H9 (cell line): ENCODE results near the gene RASSF7. TPM values are rescaled to one million over a fixed set of nuclear protein-coding genes. Genes with fewer than 3 reads are reported as not detected.

ENCODE experiments used
- DNase-seq: peaks from one replicate; pipeline ENCODE4 v3.0.0-alpha.2; 2017
- H2AFZ ChIP-seq: one replicate; pipeline ENCODE4 v1.6.1; 2013; ENCODE audit warnings: mild to moderate bottlenecking, low read length, control low read depth, moderate library complexity
- H2AK5ac ChIP-seq: 2 replicates; pipeline ENCODE4 v1.6.1; 2013; ENCODE audit warnings: low read length, control low read depth, mixed read lengths; ENCODE audit not compliant: insufficient read length
- H2BK120ac ChIP-seq: one replicate; pipeline ENCODE4 v1.6.1; 2013; ENCODE audit warnings: low read depth, mild to moderate bottlenecking, low read length, control low read depth, inconsistent platforms; ENCODE audit not compliant: poor library complexity, severe bottlenecking
- H2BK12ac ChIP-seq: 2 replicates; pipeline ENCODE4 v1.6.1; 2013; ENCODE audit warnings: low read length, control low read depth, mixed read lengths, low read depth; ENCODE audit not compliant: insufficient read length
- H2BK15ac ChIP-seq: 2 replicates; pipeline ENCODE4 v1.6.1; 2013; ENCODE audit warnings: low read depth, low read length, control low read depth
- H2BK20ac ChIP-seq: one replicate; pipeline ENCODE4 v1.6.1; 2013; ENCODE audit warnings: low read depth, mild to moderate bottlenecking, low read length, control low read depth, inconsistent platforms; ENCODE audit not compliant: poor library complexity, severe bottlenecking
- H2BK5ac ChIP-seq: 2 replicates; pipeline ENCODE4 v1.6.1; 2013; ENCODE audit warnings: low read length, control low read depth, mixed read lengths; ENCODE audit not compliant: insufficient read length
- H3K14ac ChIP-seq: 2 replicates; pipeline ENCODE4 v1.6.1; 2013; ENCODE audit warnings: low read length, control low read depth; ENCODE audit not compliant: insufficient read depth
- H3K18ac ChIP-seq: 2 replicates; pipeline ENCODE4 v1.6.1; 2013; ENCODE audit warnings: low read depth, mild to moderate bottlenecking, mixed read lengths, low read length, control low read depth; ENCODE audit not compliant: insufficient read length
- H3K23ac ChIP-seq: 2 replicates; pipeline ENCODE4 v1.6.1; 2013; ENCODE audit warnings: low read length, control low read depth, mixed read lengths, low read depth; ENCODE audit not compliant: insufficient read length
- H3K23me2 ChIP-seq: 2 replicates; pipeline ENCODE4 v1.6.1; 2013; ENCODE audit warnings: low read depth, mild to moderate bottlenecking, mixed read lengths, low read length, control low read depth; ENCODE audit not compliant: insufficient read length, poor library complexity, severe bottlenecking
- H3K27ac ChIP-seq: 2 replicates; pipeline ENCODE4 v1.5.1; 2013; ENCODE audit warnings: low read length, control low read depth, mixed read lengths, low read depth; ENCODE audit not compliant: insufficient read length
- H3K27me3 ChIP-seq: 2 replicates; pipeline ENCODE4 v1.6.1; 2013; ENCODE audit warnings: low read length, control low read depth, inconsistent platforms; ENCODE audit not compliant: insufficient read depth
- H3K4ac ChIP-seq: 2 replicates; pipeline ENCODE4 v1.6.1; 2013; ENCODE audit warnings: low read depth, mild to moderate bottlenecking, control low read depth, inconsistent platforms, low read length, moderate library complexity
- H3K4me1 ChIP-seq: 2 replicates; pipeline ENCODE4 v1.6.1; 2013; ENCODE audit warnings: low read length, control low read depth, inconsistent platforms; ENCODE audit not compliant: insufficient read depth
- H3K4me2 ChIP-seq: 2 replicates; pipeline ENCODE4 v1.6.1; 2013; ENCODE audit warnings: low read length, control low read depth, mixed read lengths; ENCODE audit not compliant: insufficient read length, insufficient read depth
- H3K56ac ChIP-seq: 2 replicates; pipeline ENCODE4 v1.6.1; 2013; ENCODE audit warnings: low read depth, mild to moderate bottlenecking, mixed read lengths, low read length, control low read depth; ENCODE audit not compliant: insufficient read length
- H3K79me1 ChIP-seq: 2 replicates; pipeline ENCODE4 v1.6.1; 2013; ENCODE audit warnings: low read depth, mild to moderate bottlenecking, moderate library complexity, low read length, control low read depth, inconsistent platforms; ENCODE audit not compliant: insufficient read depth, poor library complexity, severe bottlenecking
- H3K79me2 ChIP-seq: 2 replicates; pipeline ENCODE4 v1.6.1; 2013; ENCODE audit warnings: low read length, control low read depth, inconsistent platforms; ENCODE audit not compliant: insufficient read depth
- H3K9ac ChIP-seq: 2 replicates; pipeline ENCODE4 v1.6.1; 2013; ENCODE audit warnings: low read length, control low read depth, mixed read lengths; ENCODE audit not compliant: insufficient read length; ENCODE audit errors: extremely low read depth
- H3K9me3 ChIP-seq: one replicate; pipeline ENCODE4 v1.6.1; 2013; ENCODE audit warnings: low read depth, low read length, inconsistent platforms; ENCODE audit not compliant: control insufficient read depth
- H3T11ph ChIP-seq: one replicate; pipeline ENCODE4 v1.6.1; 2013; ENCODE audit warnings: mild to moderate bottlenecking, low read length, control low read depth, inconsistent platforms
- H4K20me1 ChIP-seq: one replicate; pipeline ENCODE4 v1.6.1; 2013; ENCODE audit not compliant: control insufficient read depth, insufficient read length, insufficient read depth
- H4K5ac ChIP-seq: 2 replicates; pipeline ENCODE4 v1.6.1; 2013; ENCODE audit warnings: low read depth, mild to moderate bottlenecking, mixed read lengths, low read length, control low read depth; ENCODE audit not compliant: insufficient read length
- H4K8ac ChIP-seq: replicated peaks from 2 replicates; pipeline ENCODE4 v1.6.1; 2013; ENCODE audit warnings: low read length, control low read depth, mixed read lengths, low read depth; ENCODE audit not compliant: insufficient read length
- H4K91ac ChIP-seq: 2 replicates; pipeline ENCODE4 v1.6.1; 2013; ENCODE audit warnings: low read depth, mild to moderate bottlenecking, moderate library complexity, mixed read lengths, low read length, control low read depth; ENCODE audit not compliant: insufficient read length
- H3K27ac Mint-ChIP-seq, 3 experiments: 2 replicates in 2 of 3; 3 replicates in 1 of 3; pipeline ENCODE4 v1.8.0; 2020 to 2021; ENCODE audit warnings: mixed read lengths in 3 of 3, mild to moderate bottlenecking in 1 of 3, moderate library complexity in 1 of 3
- H3K27me3 Mint-ChIP-seq: 2 replicates; pipeline ENCODE4 v1.8.0; 2021; ENCODE audit warnings: low read depth, mild to moderate bottlenecking, moderate library complexity, mixed read lengths
- H3K36me3 Mint-ChIP-seq, 3 experiments: 2 replicates in 2 of 3; 3 replicates in 1 of 3; pipeline ENCODE4 v1.8.0; 2020 to 2021; ENCODE audit warnings: low read depth in 3 of 3, mixed read lengths in 3 of 3; ENCODE audit not compliant: insufficient read depth in 1 of 3
- H3K4me1 Mint-ChIP-seq, 2 experiments: 2 replicates each; pipeline ENCODE4 v1.8.0; 2020; ENCODE audit warnings: mixed read lengths in 2 of 2
- H3K4me3 Mint-ChIP-seq, 2 experiments: 2 replicates in 1 of 2; 3 replicates in 1 of 2; pipeline ENCODE4 v1.8.0; 2020 to 2021; ENCODE audit warnings: mild to moderate bottlenecking in 2 of 2, mixed read lengths in 2 of 2, moderate library complexity in 1 of 2
- H3K9me3 Mint-ChIP-seq, 2 experiments: 2 replicates in 1 of 2; 3 replicates in 1 of 2; pipeline ENCODE4 v1.8.0; 2020; ENCODE audit warnings: mild to moderate bottlenecking in 2 of 2, mixed read lengths in 2 of 2, moderate library complexity in 1 of 2
- CTCF ChIP-seq: fragments of 200-600 bp; sonication (generic); conservative IDR thresholded peaks from 3 replicates; pipeline ENCODE4 v1.8.0; 2021; ENCODE audit warnings: antibody characterized with exemption, mild to moderate bottlenecking
- WGBS: extraction: QIAGEN DNeasy Blood & Tissue Kit; methylation state at CpG from one replicate; pipeline ENCODE4 v1.1.7; 2013; ENCODE audit warnings: missing lambda C conversion rate, low lambda C conversion rate, mixed read lengths; ENCODE audit not compliant: insufficient read length; ENCODE audit errors: extremely low coverage; 5-methylcytosine and 5-hydroxymethylcytosine counted together
- total RNA-seq: library from RNA; stranded (reverse); gene quantifications from 2 replicates; pipeline ENCODE4 v1.2.1, GENCODE V29; 2021

The RASSF7 gene
- total RNA-seq, 1 experiment from 2014 or later = 26.3 TPM

GRCh38 chr11:540583-541432 is 20.0 kb upstream of the RASSF7 start:
- no peak overlapping the region for H2BK12ac ChIP-seq
- no peak overlapping the region for H3K18ac ChIP-seq
- no peaks in the 10 kb centered on the region for H3K4me1 ChIP-seq
- H3K56ac ChIP-seq = no peak overlapping the region
- H2BK5ac ChIP-seq = no peak overlapping the region
- H3K23ac ChIP-seq = no peak overlapping the region
- H3T11ph ChIP-seq = no peak overlapping the region
- H2BK120ac ChIP-seq = no peak overlapping the region
- DNase-seq = no peak
- no peak overlapping the region for H3K4me2 ChIP-seq
- H3K4me1 Mint-ChIP-seq = peaks cover 9 to 13% of the 10 kb centered on the region in 2 experiments; a peak in 3 of 4 replicates
- peaks cover 16% of the 10 kb centered on the region for H3K27me3 Mint-ChIP-seq
- H3K36me3 Mint-ChIP-seq = peaks cover 2 to 7% (median 5%) of the 10 kb centered on the region in 3 experiments; a peak in 5 of 7 replicates
- peaks cover 14% of the 10 kb centered on the region for H3K23me2 ChIP-seq
- WGBS = no CpG with 5 or more reads among the region's 23 CpGs
- no peak overlapping the region for H3K27ac ChIP-seq
- no peaks in the 10 kb centered on the region for H4K20me1 ChIP-seq
- H3K27me3 ChIP-seq = no peaks in the 10 kb centered on the region
- no peaks in the 10 kb centered on the region for H3K9me3 ChIP-seq
- no peak overlapping the region for H2AFZ ChIP-seq
- H2AK5ac ChIP-seq = no peak overlapping the region
- no peaks in the 10 kb centered on the region for H3K79me1 ChIP-seq
- no peak for TF ChIP-seq CTCF
- no peak overlapping the region for H2BK20ac ChIP-seq
- no peak overlapping the region for H3K4ac ChIP-seq
- H3K14ac ChIP-seq = no peak overlapping the region
- no peak overlapping the region for H4K5ac ChIP-seq
- H3K4me3 Mint-ChIP-seq = no peak overlapping the region
- no peaks in the 10 kb centered on the region for H3K79me2 ChIP-seq
- H3K9me3 Mint-ChIP-seq = peaks cover 0 to 4% of the 10 kb centered on the region in 2 experiments; a peak in 2 of 5 replicates
- no peak overlapping the region for H3K27ac Mint-ChIP-seq
- no peak overlapping the region for H3K9ac ChIP-seq
- H4K91ac ChIP-seq = no peak overlapping the region
- no peak overlapping the region for H4K8ac ChIP-seq
- H2BK15ac ChIP-seq = no peak overlapping the region
